ENCODE data around the gene ADGRV1. TPM values are rescaled to one million over a fixed set of nuclear protein-coding genes. Genes with fewer than 3 reads are reported as not detected.
A peak's percentile ranks its signal among the peaks of the same experiment; 100 is the strongest.

ADGRV1 gene
- total RNA-seq, 4 donors from 2014 or later, result 0.39 to 1.9 (median 1.00) TPM

GRCh38 chr5:90874066-90874465 is 315.5 kb downstream of the ADGRV1 start:
- TF ChIP-seq EP300 (IDR thresholded peaks at IDR 0.05) (no peak), POLR2A (IDR thresholded peaks at IDR 0.05) (no peak)
- TF ChIP-seq, protein P1, sequence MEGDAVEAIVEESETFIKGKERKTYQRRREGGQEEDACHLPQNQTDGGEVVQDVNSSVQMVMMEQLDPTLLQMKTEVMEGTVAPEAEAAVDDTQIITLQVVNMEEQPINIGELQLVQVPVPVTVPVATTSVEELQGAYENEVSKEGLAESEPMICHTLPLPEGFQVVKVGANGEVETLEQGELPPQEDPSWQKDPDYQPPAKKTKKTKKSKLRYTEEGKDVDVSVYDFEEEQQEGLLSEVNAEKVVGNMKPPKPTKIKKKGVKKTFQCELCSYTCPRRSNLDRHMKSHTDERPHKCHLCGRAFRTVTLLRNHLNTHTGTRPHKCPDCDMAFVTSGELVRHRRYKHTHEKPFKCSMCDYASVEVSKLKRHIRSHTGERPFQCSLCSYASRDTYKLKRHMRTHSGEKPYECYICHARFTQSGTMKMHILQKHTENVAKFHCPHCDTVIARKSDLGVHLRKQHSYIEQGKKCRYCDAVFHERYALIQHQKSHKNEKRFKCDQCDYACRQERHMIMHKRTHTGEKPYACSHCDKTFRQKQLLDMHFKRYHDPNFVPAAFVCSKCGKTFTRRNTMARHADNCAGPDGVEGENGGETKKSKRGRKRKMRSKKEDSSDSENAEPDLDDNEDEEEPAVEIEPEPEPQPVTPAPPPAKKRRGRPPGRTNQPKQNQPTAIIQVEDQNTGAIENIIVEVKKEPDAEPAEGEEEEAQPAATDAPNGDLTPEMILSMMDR (IDR thresholded peaks at IDR 0.05), result no peak
- H3K4me3 ChIP-seq, result no peak overlapping the region
- H3K9me3 ChIP-seq, result no peaks in the 10 kb centered on the region
- H3K27me3 ChIP-seq, result no peaks in the 10 kb centered on the region
- WGBS, 2 donors, result 91% methylated on average over 5 of the region's 5 CpGs
- H3K27ac ChIP-seq, result no peak overlapping the region
- peaks cover 0 to 10% (median 2%) of the 10 kb centered on the region in 4 donors for H3K4me1 ChIP-seq
- no peaks in the 10 kb centered on the region for H3K36me3 ChIP-seq
- DNase-seq (ENCODE audit: low spot score in 2 of 2), result no peak

GRCh38 chr5:90875456-90875855 is 316.9 kb downstream of the ADGRV1 start:
- H3K4me1 ChIP-seq, result peaks cover 0 to 10% (median 2%) of the 10 kb centered on the region in 4 donors
- no peak overlapping the region for H3K27ac ChIP-seq
- H3K27me3 ChIP-seq, result no peaks in the 10 kb centered on the region
- no peak for DNase-seq (ENCODE audit: low spot score in 2 of 2)
- H3K36me3 ChIP-seq, result no peaks in the 10 kb centered on the region
- TF ChIP-seq POLR2A (IDR thresholded peaks at IDR 0.05), result no peak
- TF ChIP-seq, protein P1 (IDR thresholded peaks at IDR 0.05), result no peak
- TF ChIP-seq EP300 (IDR thresholded peaks at IDR 0.05), result no peak
- no peak overlapping the region for H3K4me3 ChIP-seq
- H3K9me3 ChIP-seq, result no peaks in the 10 kb centered on the region

DNA sequence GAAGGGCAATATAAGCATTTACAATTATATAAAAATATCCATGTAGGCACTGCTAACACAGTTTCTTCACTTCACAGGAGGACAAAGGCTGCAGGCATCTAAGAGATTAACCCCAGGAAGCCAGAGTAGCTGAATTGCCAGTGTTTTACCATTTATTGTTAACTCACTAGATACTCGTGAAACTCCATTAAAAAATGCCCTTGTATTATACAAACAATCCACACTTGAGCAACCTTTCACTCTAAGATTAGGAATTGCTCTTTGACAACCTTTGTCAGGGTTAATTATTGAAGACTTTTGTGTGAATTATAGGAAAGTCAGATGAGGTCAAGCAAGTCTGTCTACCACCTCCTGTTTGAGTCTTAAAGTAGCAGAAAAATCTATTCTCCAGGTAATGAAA is 317.8 kb downstream of the ADGRV1 start:
- no peaks in the 10 kb centered on the region for H3K9me3 ChIP-seq
- peaks cover 0 to 10% (median 0%) of the 10 kb centered on the region in 4 donors for H3K4me1 ChIP-seq
- H3K27me3 ChIP-seq, result no peaks in the 10 kb centered on the region
- H3K4me3 ChIP-seq, result no peak overlapping the region
- no peak overlapping the region for H3K27ac ChIP-seq
- TF ChIP-seq EP300 (IDR thresholded peaks at IDR 0.05) (no peak), POLR2A (IDR thresholded peaks at IDR 0.05) (no peak)
- TF ChIP-seq, protein P1 (IDR thresholded peaks at IDR 0.05), result no peak
- DNase-seq (ENCODE audit: low spot score in 2 of 2), result no peak
- H3K36me3 ChIP-seq, result no peaks in the 10 kb centered on the region
- 68 to 70% methylated on average over 1 of the region's 1 CpG for WGBS, 2 donors

DNA sequence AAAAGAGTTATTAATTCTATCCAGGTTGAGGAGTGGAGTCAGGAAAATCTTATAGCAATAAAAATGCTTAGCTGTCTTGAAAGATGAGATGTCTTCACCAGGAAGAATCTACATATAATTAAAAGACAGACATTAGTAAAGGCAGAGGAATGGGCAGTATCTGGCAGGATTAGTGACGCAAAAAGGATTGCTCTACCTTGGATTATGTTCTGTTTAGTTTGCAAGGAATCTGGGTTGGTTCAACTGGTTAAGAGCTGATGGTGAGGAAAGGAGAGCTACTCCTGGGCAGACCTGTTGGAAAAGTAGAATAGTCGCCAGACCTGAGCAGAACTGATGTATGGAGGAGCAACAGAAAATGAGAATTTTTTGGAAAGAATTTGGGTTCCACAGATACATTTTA is 318.5 kb downstream of the ADGRV1 start:
- H3K27ac ChIP-seq, result no peak overlapping the region
- no peaks in the 10 kb centered on the region for H3K9me3 ChIP-seq
- peaks cover 0 to 10% (median 0%) of the 10 kb centered on the region in 4 donors for H3K4me1 ChIP-seq
- WGBS, 2 donors, result 96 to 98% methylated on average over 2 of the region's 2 CpGs
- DNase-seq (ENCODE audit: low spot score in 2 of 2), result no peak
- H3K36me3 ChIP-seq, result no peaks in the 10 kb centered on the region
- TF ChIP-seq POLR2A (IDR thresholded peaks at IDR 0.05) (no peak), EP300 (IDR thresholded peaks at IDR 0.05) (no peak)
- TF ChIP-seq, protein P1 (IDR thresholded peaks at IDR 0.05), result no peak
- H3K27me3 ChIP-seq, result no peaks in the 10 kb centered on the region
- no peak overlapping the region for H3K4me3 ChIP-seq

DNA sequence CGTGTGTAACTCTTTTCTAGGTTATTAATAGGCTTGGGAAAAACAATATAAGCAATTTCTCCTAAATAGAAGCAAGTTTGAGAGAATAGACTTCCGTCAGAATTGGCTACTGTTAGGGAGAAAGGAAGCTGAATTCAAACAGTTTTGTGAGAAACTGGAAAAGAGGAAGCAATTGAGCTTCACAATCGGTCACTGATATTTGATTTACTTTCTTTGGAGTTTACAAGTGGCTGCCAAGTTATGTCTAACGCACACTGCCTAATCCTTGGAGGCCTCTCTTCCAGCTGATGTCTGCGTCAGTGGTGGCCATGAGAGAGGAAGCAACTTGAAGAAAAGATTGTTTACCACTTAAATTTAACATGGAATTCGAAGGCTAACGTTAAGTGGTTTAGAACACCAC is 319.5 kb downstream of the ADGRV1 start:
- Histone ChIP-seq H3K4me3 (no peak overlapping the region), H3K27ac (peak overlapping the region in 1 of 4 donors; percentile 51), H3K27me3 (no peaks in the 10 kb centered on the region), H3K9me3 (no peaks in the 10 kb centered on the region), H3K36me3 (no peaks in the 10 kb centered on the region), H3K4me1 (peaks cover 0 to 10% (median 0%) of the 10 kb centered on the region in 4 donors)
- no peak for DNase-seq (ENCODE audit: low spot score in 2 of 2)
- TF ChIP-seq EP300 (IDR thresholded peaks at IDR 0.05), result no peak
- TF ChIP-seq, protein P1 (IDR thresholded peaks at IDR 0.05), result no peak
- TF ChIP-seq POLR2A (IDR thresholded peaks at IDR 0.05), result no peak
- WGBS, 2 donors, result 22 to 27% methylated on average over 7 of the region's 7 CpGs

Data from tibial nerve (tissue), 4 donors.